Measurements from ENCODE around the gene SRBD1. TPM values are rescaled to one million over a fixed set of nuclear protein-coding genes. Genes with fewer than 3 reads are reported as not detected.

SRBD1 gene
- polyA plus RNA-seq, 2 of the 4 experiments (the other 2 are of a cell fraction), result 11.0 to 13.7 TPM

DNA sequence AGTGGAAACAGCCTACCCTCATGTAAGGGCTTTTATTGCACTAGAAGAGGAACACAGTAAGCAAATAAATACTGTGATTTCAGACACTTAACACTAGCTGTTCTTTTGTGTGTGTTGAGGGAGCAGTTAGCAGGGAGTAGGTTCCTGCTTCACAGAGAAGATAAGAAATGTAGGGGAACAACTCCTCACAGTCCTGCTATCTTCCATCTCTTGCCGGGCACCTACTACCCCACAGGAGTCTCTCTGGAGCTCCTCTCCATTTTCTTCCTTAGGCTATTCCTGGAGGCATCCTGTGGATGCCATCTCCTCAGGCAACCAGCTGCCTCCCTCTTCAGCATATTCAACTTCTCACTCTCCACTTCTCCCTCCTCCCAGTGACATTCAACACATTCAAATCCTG lies 145.0 kb downstream of the SRBD1 start (continued):
- TF ChIP-seq, protein P1, sequence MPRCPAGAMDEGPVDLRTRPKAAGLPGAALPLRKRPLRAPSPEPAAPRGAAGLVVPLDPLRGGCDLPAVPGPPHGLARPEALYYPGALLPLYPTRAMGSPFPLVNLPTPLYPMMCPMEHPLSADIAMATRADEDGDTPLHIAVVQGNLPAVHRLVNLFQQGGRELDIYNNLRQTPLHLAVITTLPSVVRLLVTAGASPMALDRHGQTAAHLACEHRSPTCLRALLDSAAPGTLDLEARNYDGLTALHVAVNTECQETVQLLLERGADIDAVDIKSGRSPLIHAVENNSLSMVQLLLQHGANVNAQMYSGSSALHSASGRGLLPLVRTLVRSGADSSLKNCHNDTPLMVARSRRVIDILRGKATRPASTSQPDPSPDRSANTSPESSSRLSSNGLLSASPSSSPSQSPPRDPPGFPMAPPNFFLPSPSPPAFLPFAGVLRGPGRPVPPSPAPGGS (IDR thresholded peaks at IDR 0.05), result no peak
- TF ChIP-seq GATA3 (IDR thresholded peaks at IDR 0.05; ENCODE audit: borderline replicate concordance), result no peak
- no peak for TF ChIP-seq EHF (CRISPR knock-in tag; IDR thresholded peaks at IDR 0.05)
- no peak for TF ChIP-seq PHF8 (IDR thresholded peaks at IDR 0.05; ENCODE audit: borderline replicate concordance, low read depth)
- TF ChIP-seq CEBPB (IDR thresholded peaks at IDR 0.05), result no peak

DNA sequence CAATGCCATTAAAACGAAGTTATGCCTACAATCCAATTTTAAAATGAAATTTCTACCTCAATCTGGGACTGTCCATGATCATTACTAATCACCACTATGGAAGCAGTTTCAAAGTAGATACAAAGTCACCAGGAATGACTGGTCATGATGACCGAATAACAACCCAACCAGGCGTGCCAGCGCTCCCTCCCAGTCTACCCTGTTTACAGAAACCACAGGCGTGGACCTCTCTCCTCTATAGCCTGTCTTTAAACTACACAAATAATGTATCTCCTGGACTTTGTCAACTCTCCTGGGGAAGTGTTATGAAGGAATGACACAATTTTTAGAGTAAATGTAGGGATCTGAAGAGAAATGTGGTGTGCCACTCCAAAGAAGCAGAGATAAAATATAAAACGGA lies 150.2 kb downstream of the SRBD1 start:
- Histone ChIP-seq H3K27ac (no peak overlapping the region), H3K9me3 (no peaks in the 10 kb centered on the region), H3K4me1 (peaks cover 14% of the 10 kb centered on the region), H3K4me3 (no peak overlapping the region), H3K4me2 (no peak overlapping the region)
- no peak for ATAC-seq
- ChIA-PET POLR2A (no interaction called here), CTCF (no interaction called here)
- no peak for FAIRE-seq
- no peak for DNase-seq (ENCODE audit: low read depth in 1 of 2, low spot score in 1 of 2)
- WGBS (ENCODE audit: missing lambda C conversion rate), result 92% methylated on average over 6 of the region's 6 CpGs
- TF ChIP-seq TP53 (CRISPR knock-in tag; IDR thresholded peaks at IDR 0.05) (no peak), SMC3 (IDR thresholded peaks at IDR 0.05) (no peak)

DNA sequence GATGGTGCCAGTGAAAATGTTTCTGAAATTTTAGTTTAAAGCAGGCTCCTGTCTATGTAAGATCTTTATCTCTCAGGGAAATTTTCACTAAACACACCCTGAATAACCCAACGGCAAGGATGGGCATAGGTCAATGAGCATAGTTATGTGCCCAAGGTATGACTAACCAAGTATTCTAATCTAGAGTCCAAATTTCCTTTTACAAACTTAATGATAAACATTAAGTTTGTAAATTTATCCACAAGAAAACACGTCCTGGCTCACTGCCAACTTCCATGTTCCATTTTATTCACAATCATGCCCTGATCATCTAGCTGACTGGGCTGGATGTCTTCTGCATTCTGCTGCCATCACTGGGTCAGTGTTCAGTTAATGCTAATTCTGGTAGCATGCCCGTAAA lies 151.2 kb downstream of the SRBD1 start:
- no peak overlapping the region for H3K4me3 ChIP-seq
- FAIRE-seq, result no peak
- no peak for ATAC-seq
- CTCF ChIA-PET, result no interaction called here
- POLR2A ChIA-PET, result no interaction called here
- peaks cover 14% of the 10 kb centered on the region for H3K4me1 ChIP-seq
- no peaks in the 10 kb centered on the region for H3K9me3 ChIP-seq
- TF ChIP-seq EP300 (IDR thresholded peaks at IDR 0.05) (no peak), NR3C1 (IDR thresholded peaks at IDR 0.05) (no peak), MAZ (IDR thresholded peaks at IDR 0.05; ENCODE audit: borderline replicate concordance, low read depth, low read length) (no peak), FOXS1 (CRISPR knock-in tag; IDR thresholded peaks at IDR 0.05) (no peak), CHD4 (IDR thresholded peaks at IDR 0.05; ENCODE audit: borderline replicate concordance) (no peak), RARB (CRISPR knock-in tag; IDR thresholded peaks at IDR 0.05) (no peak), CBX8 (IDR thresholded peaks at IDR 0.05) (no peak)
- TF ChIP-seq, protein P2, sequence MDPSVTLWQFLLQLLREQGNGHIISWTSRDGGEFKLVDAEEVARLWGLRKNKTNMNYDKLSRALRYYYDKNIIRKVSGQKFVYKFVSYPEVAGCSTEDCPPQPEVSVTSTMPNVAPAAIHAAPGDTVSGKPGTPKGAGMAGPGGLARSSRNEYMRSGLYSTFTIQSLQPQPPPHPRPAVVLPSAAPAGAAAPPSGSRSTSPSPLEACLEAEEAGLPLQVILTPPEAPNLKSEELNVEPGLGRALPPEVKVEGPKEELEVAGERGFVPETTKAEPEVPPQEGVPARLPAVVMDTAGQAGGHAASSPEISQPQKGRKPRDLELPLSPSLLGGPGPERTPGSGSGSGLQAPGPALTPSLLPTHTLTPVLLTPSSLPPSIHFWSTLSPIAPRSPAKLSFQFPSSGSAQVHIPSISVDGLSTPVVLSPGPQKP (IDR thresholded peaks at IDR 0.05; ENCODE audit: low read depth, low read length), result no peak
- peak overlapping the region; percentile 35; the same call in 2 of the 3 replicates for H3K4me2 ChIP-seq
- no peak for DNase-seq (ENCODE audit: low read depth in 1 of 2, low spot score in 1 of 2)
- no peak overlapping the region for H3K27ac ChIP-seq
- WGBS (ENCODE audit: missing lambda C conversion rate), result 75% methylated on average over 3 of the region's 3 CpGs

DNA sequence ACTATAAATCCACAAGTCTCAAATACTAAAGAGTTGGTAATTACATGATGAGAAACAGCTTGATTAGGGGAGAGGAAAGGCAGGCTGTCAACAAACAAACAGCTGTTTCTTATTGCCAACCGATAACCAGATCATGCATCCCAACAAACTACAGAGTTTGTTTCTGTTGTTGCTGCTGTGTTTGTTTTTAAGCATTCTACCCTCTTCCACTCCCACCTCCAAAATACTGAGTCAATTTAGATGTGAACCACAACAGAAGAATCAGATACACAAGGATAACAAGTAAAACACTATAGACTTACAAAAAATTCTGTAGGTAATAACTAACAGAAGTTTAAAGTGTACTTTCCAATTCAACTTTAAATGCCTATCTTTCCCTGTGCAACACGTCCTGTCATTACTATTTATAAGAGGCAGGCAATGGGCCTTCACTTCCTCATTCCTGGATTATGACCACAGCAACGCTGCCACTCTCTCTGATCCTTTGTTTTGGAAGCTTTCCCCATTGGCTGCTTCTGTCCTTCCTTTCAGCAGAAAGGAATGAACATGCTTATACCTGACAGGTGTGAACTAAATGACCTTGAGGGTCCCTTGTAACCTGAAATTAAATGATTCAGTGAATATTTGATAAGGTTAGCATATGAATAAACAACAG lies 152.0 kb downstream of the SRBD1 start:
- FAIRE-seq, result peak; percentile 43

More for the DNA sequence above, 152.0 kb downstream of the SRBD1 start:
- ATAC-seq (peak; percentile 86 to 98), DNase-seq (ENCODE audit: low read depth in 1 of 2, low spot score in 1 of 2) (peak; percentile 33 to 76)
- H3K4me2 ChIP-seq, result peak overlapping the region; percentile 35
- ChIA-PET CTCF (interaction anchor here (1.1 kb wide), 1 partner anchor 434 kb away, joined by 5 read pairs; no protein-coding TSS in a partner anchor), POLR2A (no interaction called here)
- H3K4me3 ChIP-seq, result no peak overlapping the region
- no peaks in the 10 kb centered on the region for H3K9me3 ChIP-seq
- no peak for TF ChIP-seq ZSCAN20 (CRISPR knock-in tag; IDR thresholded peaks at IDR 0.05)
- no peak for TF ChIP-seq FOSL2 (IDR thresholded peaks at IDR 0.05)
- TF ChIP-seq FOSL2 (CRISPR knock-in tag; IDR thresholded peaks at IDR 0.05), result 0 out of 2 replicates have a peak, but pooled peaks have one; percentile 23
- TF ChIP-seq KDM1A (IDR thresholded peaks at IDR 0.05; ENCODE audit: low read depth), result no peak
- 24% methylated on average over 3 of the region's 3 CpGs for WGBS (ENCODE audit: missing lambda C conversion rate)
- H3K4me1 ChIP-seq, result peaks cover 14% of the 10 kb centered on the region
- peak overlapping the region in 1 of 2 experiments; percentile 35; a peak in 2 of 6 replicates for H3K27ac ChIP-seq
